ENCODE data around the gene CDIP1.

Gene CDIP1

DNA sequence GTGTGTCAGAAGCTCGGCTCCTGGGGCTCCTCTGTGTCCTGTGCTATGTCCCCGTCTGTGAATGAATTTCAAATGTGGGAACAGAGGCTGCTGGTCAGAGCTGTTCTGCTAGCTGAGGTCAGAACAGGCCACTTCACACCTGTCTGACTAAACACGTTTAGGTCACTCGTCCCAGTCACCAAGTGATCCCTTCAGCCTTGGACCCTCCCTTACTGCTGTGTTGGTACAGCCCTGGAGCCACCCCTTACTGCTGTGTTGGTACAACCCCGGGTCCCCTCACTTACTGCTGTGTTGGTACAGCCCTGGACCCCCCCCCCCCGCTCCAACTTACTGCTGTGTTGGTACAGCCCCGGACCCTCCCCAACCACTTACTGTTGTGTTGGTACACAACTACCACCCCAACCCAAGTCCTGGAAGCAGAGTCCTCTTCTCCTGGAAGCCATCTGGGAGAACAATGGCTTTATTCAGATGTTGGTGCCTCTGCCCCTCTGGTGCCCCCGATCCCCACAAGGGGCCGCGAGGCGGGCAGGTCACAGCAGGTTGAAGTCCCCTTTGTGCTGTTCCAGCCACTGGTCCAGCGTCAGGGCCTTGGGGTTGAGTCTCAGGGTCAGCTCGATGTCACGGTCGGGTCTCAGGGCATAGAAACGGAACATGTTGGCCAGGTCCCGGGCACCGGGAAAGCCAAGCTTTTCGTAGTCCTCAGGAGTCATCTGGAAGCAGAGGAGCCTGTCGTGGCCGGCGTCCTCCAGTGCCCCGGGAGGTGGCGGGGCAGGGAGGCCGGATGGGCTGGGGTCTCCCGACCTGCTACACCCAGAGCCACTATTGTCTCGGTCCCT, 77.1 kb downstream of the CDIP1 start:
- TF ChIP-seq, protein P1, sequence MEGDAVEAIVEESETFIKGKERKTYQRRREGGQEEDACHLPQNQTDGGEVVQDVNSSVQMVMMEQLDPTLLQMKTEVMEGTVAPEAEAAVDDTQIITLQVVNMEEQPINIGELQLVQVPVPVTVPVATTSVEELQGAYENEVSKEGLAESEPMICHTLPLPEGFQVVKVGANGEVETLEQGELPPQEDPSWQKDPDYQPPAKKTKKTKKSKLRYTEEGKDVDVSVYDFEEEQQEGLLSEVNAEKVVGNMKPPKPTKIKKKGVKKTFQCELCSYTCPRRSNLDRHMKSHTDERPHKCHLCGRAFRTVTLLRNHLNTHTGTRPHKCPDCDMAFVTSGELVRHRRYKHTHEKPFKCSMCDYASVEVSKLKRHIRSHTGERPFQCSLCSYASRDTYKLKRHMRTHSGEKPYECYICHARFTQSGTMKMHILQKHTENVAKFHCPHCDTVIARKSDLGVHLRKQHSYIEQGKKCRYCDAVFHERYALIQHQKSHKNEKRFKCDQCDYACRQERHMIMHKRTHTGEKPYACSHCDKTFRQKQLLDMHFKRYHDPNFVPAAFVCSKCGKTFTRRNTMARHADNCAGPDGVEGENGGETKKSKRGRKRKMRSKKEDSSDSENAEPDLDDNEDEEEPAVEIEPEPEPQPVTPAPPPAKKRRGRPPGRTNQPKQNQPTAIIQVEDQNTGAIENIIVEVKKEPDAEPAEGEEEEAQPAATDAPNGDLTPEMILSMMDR (conservative IDR thresholded peaks at IDR 0.05; ENCODE audit: low read depth, low read length): no peak
- H3K4me3 ChIP-seq (ENCODE audit: low read depth, low read length): no peak overlapping the region

DNA sequence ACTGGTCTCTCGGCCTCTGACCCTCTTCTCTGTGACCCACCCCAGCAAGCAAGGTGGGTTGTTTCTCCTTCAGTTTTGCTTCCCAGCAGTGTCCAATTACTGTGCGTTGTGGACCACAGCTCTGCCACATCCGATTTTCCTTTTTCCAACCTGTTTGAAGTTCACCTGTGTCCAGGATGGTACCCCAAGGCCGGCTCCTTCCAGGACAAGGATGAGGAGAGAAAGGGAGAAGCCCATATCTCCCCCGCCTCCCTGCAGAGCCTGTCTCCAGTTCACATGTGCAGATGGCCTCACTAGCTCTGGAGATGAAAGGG, 77.7 kb downstream of the CDIP1 start:
- TF ChIP-seq, protein P1 (conservative IDR thresholded peaks at IDR 0.05; ENCODE audit: low read depth, low read length): no peak
- no peak overlapping the region for H3K4me3 ChIP-seq (ENCODE audit: low read depth, low read length)
- no peak for DNase-seq (ENCODE audit: low read depth)

More for the DNA sequence above, 77.1 kb downstream of the CDIP1 start:
- DNase-seq (ENCODE audit: low read depth): peak; percentile 21

All from choroid plexus epithelial cell (primary cell).